Activated T-helper 2 cell treated with anti-CD3 and anti-CD28 coated beads, Interferon-gamma antibody, Interleukin-2, Interleukin-4, amounts not matched to agents 10 μg/mL and 5 μg/mL and 100 μg/mL, durations not matched to agents 14 hours and 24 hours and 36 hours (primary cell): ENCODE results near the gene NAALADL2. TPM values are rescaled to one million over a fixed set of nuclear protein-coding genes. Genes with fewer than 3 reads are reported as not detected.

Source experiments
- DNase-seq: peaks from one replicate; pipeline ENCODE4 v3.0.0; 2021; ENCODE audit warnings: low spot score
- H3K27ac Mint-ChIP-seq: one replicate; pipeline ENCODE4 v1.8.0; 2021; ENCODE audit warnings: mixed read lengths
- H3K27me3 Mint-ChIP-seq: one replicate; pipeline ENCODE4 v1.8.0; 2021; ENCODE audit warnings: low read depth, mixed read lengths
- H3K36me3 Mint-ChIP-seq: one replicate; pipeline ENCODE4 v1.8.0; 2021; ENCODE audit warnings: low read depth, mixed read lengths
- H3K4me1 Mint-ChIP-seq: one replicate; pipeline ENCODE4 v1.8.0; 2021; ENCODE audit warnings: low read depth, mixed read lengths
- H3K4me3 Mint-ChIP-seq: one replicate; pipeline ENCODE4 v1.8.0; 2021; ENCODE audit warnings: low read depth, mild to moderate bottlenecking, moderate library complexity, mixed read lengths
- H3K9me3 Mint-ChIP-seq: one replicate; pipeline ENCODE4 v1.8.0; 2021; ENCODE audit warnings: mixed read lengths
- intact Hi-C: fragments of 100-400 bp; cut with micrococcal nuclease; formaldehyde crosslinking; loops from one replicate; pipeline ENCODE4 v1.15.1; 2023
- total RNA-seq: library from RNA; stranded (reverse); gene quantifications from 2 replicates; pipeline ENCODE4 v1.2.3, GENCODE V29; 2022

The NAALADL2 gene
- total RNA-seq, 1 donor from 2014 or later, result not detected

- no peaks in the 10 kb centered on the region for H3K4me1 Mint-ChIP-seq
- H3K4me3 Mint-ChIP-seq, result no peak overlapping the region
- no peaks in the 10 kb centered on the region for H3K9me3 Mint-ChIP-seq
- intact Hi-C loops, result no loop called here
- no peaks in the 10 kb centered on the region for H3K27me3 Mint-ChIP-seq
- DNase-seq, result no peak
- no peaks in the 10 kb centered on the region for H3K36me3 Mint-ChIP-seq
- no peak overlapping the region for H3K27ac Mint-ChIP-seq
Measured at GRCh38 chr3:175484666-175485065, 625.5 kb downstream of the NAALADL2 start.

- no peaks in the 10 kb centered on the region for H3K27me3 Mint-ChIP-seq
Measured at GRCh38 chr3:175485436-175485835, 626.3 kb downstream of the NAALADL2 start.

GRCh38 chr3:175486255-175486654 is 627.1 kb downstream of the NAALADL2 start:
- Mint-ChIP-seq H3K4me3 (no peak overlapping the region), H3K36me3 (no peaks in the 10 kb centered on the region), H3K27me3 (no peaks in the 10 kb centered on the region), H3K4me1 (no peaks in the 10 kb centered on the region), H3K9me3 (no peaks in the 10 kb centered on the region), H3K27ac (no peak overlapping the region)
- intact Hi-C loops, result no loop called here
- no peak for DNase-seq

More at GRCh38 chr3:175485436-175485835, 626.3 kb downstream of the NAALADL2 start:
- intact Hi-C loops, result no loop called here
- H3K9me3 Mint-ChIP-seq, result no peaks in the 10 kb centered on the region
- no peak overlapping the region for H3K4me3 Mint-ChIP-seq
- H3K36me3 Mint-ChIP-seq, result no peaks in the 10 kb centered on the region
- H3K27ac Mint-ChIP-seq, result no peak overlapping the region
- DNase-seq, result no peak
- H3K4me1 Mint-ChIP-seq, result no peaks in the 10 kb centered on the region

- Mint-ChIP-seq H3K4me3 (no peak overlapping the region), H3K27me3 (no peaks in the 10 kb centered on the region), H3K27ac (no peak overlapping the region), H3K9me3 (no peaks in the 10 kb centered on the region), H3K36me3 (no peaks in the 10 kb centered on the region), H3K4me1 (no peaks in the 10 kb centered on the region)
- no peak for DNase-seq
- intact Hi-C loops, result no loop called here
Measured at GRCh38 chr3:175489406-175489805, 630.3 kb downstream of the NAALADL2 start.

GRCh38 chr3:175493301-175493700 is 634.2 kb downstream of the NAALADL2 start:
- Mint-ChIP-seq H3K4me1 (peaks cover 2% of the 10 kb centered on the region), H3K9me3 (no peaks in the 10 kb centered on the region), H3K27ac (no peak overlapping the region), H3K27me3 (no peaks in the 10 kb centered on the region), H3K4me3 (no peak overlapping the region), H3K36me3 (no peaks in the 10 kb centered on the region)
- intact Hi-C loops, result no loop called here
- DNase-seq, result no peak

- DNase-seq, result no peak
- H3K9me3 Mint-ChIP-seq, result no peaks in the 10 kb centered on the region
- H3K36me3 Mint-ChIP-seq, result no peaks in the 10 kb centered on the region
- H3K4me3 Mint-ChIP-seq, result no peak overlapping the region
- no peak overlapping the region for H3K27ac Mint-ChIP-seq
- intact Hi-C loops, result no loop called here
- H3K4me1 Mint-ChIP-seq, result peaks cover 2% of the 10 kb centered on the region
- no peaks in the 10 kb centered on the region for H3K27me3 Mint-ChIP-seq
Measured at GRCh38 chr3:175495331-175495730, 636.2 kb downstream of the NAALADL2 start.

- no peaks in the 10 kb centered on the region for H3K27me3 Mint-ChIP-seq
- intact Hi-C loops, result no loop called here
- H3K27ac Mint-ChIP-seq, result no peak overlapping the region
- H3K4me3 Mint-ChIP-seq, result no peak overlapping the region
- peaks cover 6% of the 10 kb centered on the region for H3K9me3 Mint-ChIP-seq
- no peaks in the 10 kb centered on the region for H3K4me1 Mint-ChIP-seq
- DNase-seq, result no peak
- H3K36me3 Mint-ChIP-seq, result no peaks in the 10 kb centered on the region
Measured at GRCh38 chr3:175502155-175502554, 643.0 kb downstream of the NAALADL2 start.

- DNase-seq, result no peak
- H3K36me3 Mint-ChIP-seq, result no peaks in the 10 kb centered on the region
- intact Hi-C loops, result no loop called here
Measured at GRCh38 chr3:175511219-175511785, 652.2 kb downstream of the NAALADL2 start.

GRCh38 chr3:175512700-175513099 is 653.6 kb downstream of the NAALADL2 start:
- no peak overlapping the region for H3K4me3 Mint-ChIP-seq
- H3K9me3 Mint-ChIP-seq, result no peaks in the 10 kb centered on the region
- DNase-seq, result no peak
- H3K27me3 Mint-ChIP-seq, result no peaks in the 10 kb centered on the region
- no peaks in the 10 kb centered on the region for H3K36me3 Mint-ChIP-seq
- no peaks in the 10 kb centered on the region for H3K4me1 Mint-ChIP-seq
- intact Hi-C loops, result no loop called here
- no peak overlapping the region for H3K27ac Mint-ChIP-seq

More at GRCh38 chr3:175511219-175511785, 652.2 kb downstream of the NAALADL2 start:
- H3K27ac Mint-ChIP-seq, result no peak overlapping the region
- no peak overlapping the region for H3K4me3 Mint-ChIP-seq
- no peaks in the 10 kb centered on the region for H3K9me3 Mint-ChIP-seq
- H3K4me1 Mint-ChIP-seq, result no peaks in the 10 kb centered on the region
- H3K27me3 Mint-ChIP-seq, result no peaks in the 10 kb centered on the region

GRCh38 chr3:175518459-175518858 is 659.3 kb downstream of the NAALADL2 start:
- no peak overlapping the region for H3K27ac Mint-ChIP-seq
- no peaks in the 10 kb centered on the region for H3K27me3 Mint-ChIP-seq
- H3K9me3 Mint-ChIP-seq, result peaks cover 4% of the 10 kb centered on the region
- no peak for DNase-seq
- intact Hi-C loops, result no loop called here
- H3K4me3 Mint-ChIP-seq, result no peak overlapping the region
- no peaks in the 10 kb centered on the region for H3K36me3 Mint-ChIP-seq
- no peaks in the 10 kb centered on the region for H3K4me1 Mint-ChIP-seq

GRCh38 chr3:175521406-175521805 is 662.3 kb downstream of the NAALADL2 start:
- Mint-ChIP-seq H3K9me3 (peaks cover 4% of the 10 kb centered on the region), H3K27ac (no peak overlapping the region), H3K4me3 (no peak overlapping the region), H3K36me3 (no peaks in the 10 kb centered on the region), H3K4me1 (no peaks in the 10 kb centered on the region), H3K27me3 (no peaks in the 10 kb centered on the region)
- no peak for DNase-seq
- intact Hi-C loops, result no loop called here

GRCh38 chr3:175526191-175526590 is 667.1 kb downstream of the NAALADL2 start:
- H3K4me1 Mint-ChIP-seq, result no peaks in the 10 kb centered on the region
- no peak overlapping the region for H3K4me3 Mint-ChIP-seq
- no peaks in the 10 kb centered on the region for H3K36me3 Mint-ChIP-seq
- intact Hi-C loops, result no loop called here
- H3K27ac Mint-ChIP-seq, result no peak overlapping the region
- peaks cover 3% of the 10 kb centered on the region for H3K9me3 Mint-ChIP-seq
- no peaks in the 10 kb centered on the region for H3K27me3 Mint-ChIP-seq
- DNase-seq, result no peak

- no peak overlapping the region for H3K27ac Mint-ChIP-seq
- no peaks in the 10 kb centered on the region for H3K4me1 Mint-ChIP-seq
- intact Hi-C loops, result no loop called here
- no peak for DNase-seq
- H3K4me3 Mint-ChIP-seq, result no peak overlapping the region
- H3K27me3 Mint-ChIP-seq, result no peaks in the 10 kb centered on the region
- no peaks in the 10 kb centered on the region for H3K36me3 Mint-ChIP-seq
- peaks cover 3% of the 10 kb centered on the region for H3K9me3 Mint-ChIP-seq
Measured at GRCh38 chr3:175526609-175527280, 667.6 kb downstream of the NAALADL2 start.
